Measurements from ENCODE around the gene SIGLEC8. TPM values are rescaled to one million over a fixed set of nuclear protein-coding genes. Genes with fewer than 3 reads are reported as not detected.

The SIGLEC8 gene
- total RNA-seq, 1 experiment from 2014 or later = not detected

DNA sequence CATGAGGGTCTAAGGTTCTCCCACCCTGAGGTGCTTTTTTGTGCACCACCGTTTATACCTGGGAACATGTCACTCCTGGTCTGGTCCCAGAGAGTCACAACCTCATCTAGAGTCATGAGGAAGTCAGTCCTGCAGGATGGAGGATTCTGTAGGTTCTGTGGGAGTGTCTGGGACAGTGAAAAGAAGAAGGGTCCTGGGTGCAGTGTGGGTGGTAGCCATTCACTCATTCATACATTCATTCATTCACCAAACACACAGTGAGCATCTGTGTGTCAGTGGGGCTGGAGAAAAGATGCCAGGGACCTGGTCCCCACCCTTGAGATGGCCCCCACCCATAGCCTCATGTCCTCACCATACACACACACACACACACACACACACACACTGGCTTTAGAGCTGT is 11.4 kb upstream of the SIGLEC8 start:
- Histone ChIP-seq H3K4me3 (ENCODE audit: low read depth, low read length) (no peak overlapping the region), H3K4me1 (peaks cover 17% of the 10 kb centered on the region), H3K27me3 (replicated peaks; ENCODE audit: control insufficient read depth, insufficient read depth, low read length) (no peaks in the 10 kb centered on the region), H3K36me3 (ENCODE audit: control insufficient read depth, insufficient read depth, low read length) (no peaks in the 10 kb centered on the region), H3K9me3 (no peaks in the 10 kb centered on the region)
- BruUV-seq (replicated peaks) = no TSS peak
- CTCF ChIA-PET = interaction anchor here (0.5 kb wide), 1 partner anchor 191 kb away, joined by 6 read pairs; no protein-coding TSS in a partner anchor
- no peak for DNase-seq
- Mint-ChIP-seq H3K36me3 (ENCODE audit: insufficient read depth, unreplicated experiment) (no peaks in the 10 kb centered on the region), H3K9me3 (ENCODE audit: unreplicated experiment) (no peaks in the 10 kb centered on the region), H3K4me1 (ENCODE audit: low read depth, unreplicated experiment) (peaks cover 4% of the 10 kb centered on the region), H3K4me3 (ENCODE audit: unreplicated experiment) (no peak overlapping the region), H3K27ac (ENCODE audit: unreplicated experiment) (no peak overlapping the region), H3K27me3 (ENCODE audit: insufficient read depth, unreplicated experiment) (peaks cover 12% of the 10 kb centered on the region)
- POLR2A ChIA-PET = no interaction called here
- TF ChIP-seq, protein P1, sequence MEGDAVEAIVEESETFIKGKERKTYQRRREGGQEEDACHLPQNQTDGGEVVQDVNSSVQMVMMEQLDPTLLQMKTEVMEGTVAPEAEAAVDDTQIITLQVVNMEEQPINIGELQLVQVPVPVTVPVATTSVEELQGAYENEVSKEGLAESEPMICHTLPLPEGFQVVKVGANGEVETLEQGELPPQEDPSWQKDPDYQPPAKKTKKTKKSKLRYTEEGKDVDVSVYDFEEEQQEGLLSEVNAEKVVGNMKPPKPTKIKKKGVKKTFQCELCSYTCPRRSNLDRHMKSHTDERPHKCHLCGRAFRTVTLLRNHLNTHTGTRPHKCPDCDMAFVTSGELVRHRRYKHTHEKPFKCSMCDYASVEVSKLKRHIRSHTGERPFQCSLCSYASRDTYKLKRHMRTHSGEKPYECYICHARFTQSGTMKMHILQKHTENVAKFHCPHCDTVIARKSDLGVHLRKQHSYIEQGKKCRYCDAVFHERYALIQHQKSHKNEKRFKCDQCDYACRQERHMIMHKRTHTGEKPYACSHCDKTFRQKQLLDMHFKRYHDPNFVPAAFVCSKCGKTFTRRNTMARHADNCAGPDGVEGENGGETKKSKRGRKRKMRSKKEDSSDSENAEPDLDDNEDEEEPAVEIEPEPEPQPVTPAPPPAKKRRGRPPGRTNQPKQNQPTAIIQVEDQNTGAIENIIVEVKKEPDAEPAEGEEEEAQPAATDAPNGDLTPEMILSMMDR (IDR thresholded peaks at IDR 0.05; ENCODE audit: insufficient read depth in 1 of 2, low read depth in 1 of 2, low read length in 1 of 2, severe bottlenecking in 1 of 2, unreplicated experiment in 1 of 2) = no peak
- intact Hi-C loops (cut with micrococcal nuclease; ENCODE audit: unreplicated experiment) = no loop called here

GRCh38 chr19:51469162-51469561 is 10.9 kb upstream of the SIGLEC8 start:
- peaks cover 12% of the 10 kb centered on the region for H3K4me1 ChIP-seq
- CTCF ChIA-PET = interaction anchor here (0.5 kb wide), 1 partner anchor 375 kb away, joined by 3 read pairs; no protein-coding TSS in a partner anchor
- intact Hi-C loops (cut with micrococcal nuclease; ENCODE audit: unreplicated experiment) = no loop called here
- TF ChIP-seq, protein P1 (IDR thresholded peaks at IDR 0.05; ENCODE audit: insufficient read depth in 1 of 2, low read depth in 1 of 2, low read length in 1 of 2, severe bottlenecking in 1 of 2, unreplicated experiment in 1 of 2) = no peak
- H3K36me3 ChIP-seq (ENCODE audit: control insufficient read depth, insufficient read depth, low read length) = no peaks in the 10 kb centered on the region
- H3K9me3 ChIP-seq = no peaks in the 10 kb centered on the region
- BruUV-seq (replicated peaks) = no TSS peak
- no peaks in the 10 kb centered on the region for H3K27me3 ChIP-seq (replicated peaks; ENCODE audit: control insufficient read depth, insufficient read depth, low read length)
- DNase-seq = no peak
- Mint-ChIP-seq H3K27ac (ENCODE audit: unreplicated experiment) (no peak overlapping the region), H3K36me3 (ENCODE audit: insufficient read depth, unreplicated experiment) (no peaks in the 10 kb centered on the region), H3K9me3 (ENCODE audit: unreplicated experiment) (no peaks in the 10 kb centered on the region), H3K4me3 (ENCODE audit: unreplicated experiment) (no peak overlapping the region), H3K27me3 (ENCODE audit: insufficient read depth, unreplicated experiment) (peaks cover 14% of the 10 kb centered on the region), H3K4me1 (ENCODE audit: low read depth, unreplicated experiment) (no peaks in the 10 kb centered on the region)
- POLR2A ChIA-PET = no interaction called here
- no peak overlapping the region for H3K4me3 ChIP-seq (ENCODE audit: low read depth, low read length)

DNA sequence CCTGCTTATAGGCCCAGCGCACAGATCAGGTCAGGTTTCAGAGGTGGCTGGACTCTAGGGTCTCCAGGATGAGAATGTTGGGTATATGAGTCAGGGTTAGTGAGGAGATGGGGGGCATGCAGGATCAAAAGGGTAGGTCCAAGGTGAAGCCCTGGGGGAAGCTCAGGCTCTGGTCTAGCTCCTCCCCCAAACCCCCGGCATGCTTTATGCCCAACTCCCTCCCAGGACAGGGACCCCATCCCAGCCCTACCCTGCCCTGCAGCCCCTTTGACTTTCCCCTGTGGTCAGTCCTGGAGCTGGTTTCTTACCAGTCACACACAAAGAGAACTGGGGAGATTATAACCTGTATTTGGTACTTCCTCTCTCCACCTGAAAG is 10.3 kb upstream of the SIGLEC8 start:
- BruUV-seq (replicated peaks) = no TSS peak
- no peaks in the 10 kb centered on the region for H3K36me3 ChIP-seq (ENCODE audit: control insufficient read depth, insufficient read depth, low read length)
- H3K27ac Mint-ChIP-seq (ENCODE audit: unreplicated experiment) = no peak overlapping the region
- no peak for DNase-seq
- no peaks in the 10 kb centered on the region for H3K9me3 Mint-ChIP-seq (ENCODE audit: unreplicated experiment)
- peaks cover 14% of the 10 kb centered on the region for H3K27me3 Mint-ChIP-seq (ENCODE audit: insufficient read depth, unreplicated experiment)
- H3K9me3 ChIP-seq = no peaks in the 10 kb centered on the region
- ChIA-PET CTCF (no interaction called here), POLR2A (no interaction called here)
- TF ChIP-seq, protein P1 (IDR thresholded peaks at IDR 0.05; ENCODE audit: insufficient read depth in 1 of 2, low read depth in 1 of 2, low read length in 1 of 2, severe bottlenecking in 1 of 2, unreplicated experiment in 1 of 2) = no peak
- no peaks in the 10 kb centered on the region for H3K27me3 ChIP-seq (replicated peaks; ENCODE audit: control insufficient read depth, insufficient read depth, low read length)
- no peaks in the 10 kb centered on the region for H3K4me1 Mint-ChIP-seq (ENCODE audit: low read depth, unreplicated experiment)
- intact Hi-C loops (cut with micrococcal nuclease; ENCODE audit: unreplicated experiment) = no loop called here
- H3K4me1 ChIP-seq = peaks cover 6% of the 10 kb centered on the region
- H3K4me3 Mint-ChIP-seq (ENCODE audit: unreplicated experiment) = no peak overlapping the region
- H3K4me3 ChIP-seq (ENCODE audit: low read depth, low read length) = no peak overlapping the region
- H3K36me3 Mint-ChIP-seq (ENCODE audit: insufficient read depth, unreplicated experiment) = no peaks in the 10 kb centered on the region
